ENCODE results near the gene INF2.
"Not testable (repeated sequence)": the region's sequence is repeated elsewhere in the genome, so short reads cannot be mapped to it uniquely, and the experiment has no call there.

Gene INF2

DNA sequence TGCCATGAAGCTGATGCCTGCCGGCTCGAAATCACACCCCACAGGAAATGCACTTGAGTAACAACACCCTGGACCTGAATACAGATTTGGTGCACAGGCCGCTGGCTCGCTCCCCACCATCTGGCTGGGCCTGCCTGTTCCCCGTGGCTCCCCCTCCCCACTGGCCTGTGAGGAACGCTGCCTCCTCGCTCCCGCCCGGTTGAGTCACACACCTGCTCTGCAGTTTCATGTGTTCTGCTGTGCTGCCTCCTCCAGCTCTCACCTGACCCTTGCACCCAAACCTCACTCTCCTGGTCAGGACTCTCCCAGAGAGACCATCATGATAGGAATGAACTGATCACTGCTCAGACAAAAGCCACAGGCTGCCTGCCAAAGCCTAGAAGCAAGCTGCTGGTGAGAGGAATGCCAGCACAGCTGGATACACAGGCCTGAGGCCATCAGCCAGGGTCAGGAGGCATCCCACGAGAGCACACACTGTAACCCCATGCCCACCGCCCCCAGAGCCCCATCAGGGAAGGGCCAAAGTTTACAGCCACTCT, 59.8 kb downstream of the INF2 start:
- H3K9ac ChIP-seq (ENCODE audit: low read length), result no peak overlapping the region
- no peak overlapping the region for H2AFZ ChIP-seq (ENCODE audit: insufficient read depth, low read length, poor library complexity)
- no CpG with 5 or more reads among the region's 11 CpGs for WGBS (ENCODE audit: extremely low coverage, insufficient coverage, insufficient read length)
- H4K91ac ChIP-seq (ENCODE audit: low read depth, low read length), result no peak overlapping the region
- peak; percentile 49 to 62 for DNase-seq
- no peak overlapping the region for H3K27ac ChIP-seq (ENCODE audit: low read depth, low read length)
- no peak overlapping the region for H2AK5ac ChIP-seq (ENCODE audit: low read length)
- H4K12ac ChIP-seq (ENCODE audit: low read depth, low read length), result no peak overlapping the region
- peaks cover 16 to 22% of the 10 kb centered on the region in 2 experiments for H3K4me1 ChIP-seq (ENCODE audit: control insufficient read depth in 1 of 2, insufficient read depth in 2 of 2, low read length in 2 of 2)
- peak overlapping the region; percentile 40 for H3K4me3 ChIP-seq (ENCODE audit: low read depth, low read length)
- H2BK5ac ChIP-seq (ENCODE audit: low read depth, low read length, poor library complexity), result no peak overlapping the region
- no peaks in the 10 kb centered on the region for H3K27me3 ChIP-seq (ENCODE audit: insufficient read depth, low read length)
- no peak overlapping the region for H3K14ac ChIP-seq (ENCODE audit: low read length)
- H3K23ac ChIP-seq (ENCODE audit: low read length), result no peak overlapping the region
- H3K9me3 ChIP-seq (ENCODE audit: insufficient read depth, low read depth, low read length), result peaks cover 19% of the 10 kb centered on the region
- H2BK12ac ChIP-seq (ENCODE audit: low read length), result no peak overlapping the region
- H3K79me2 ChIP-seq (ENCODE audit: control insufficient read depth, insufficient read depth, low read length, poor library complexity), result peaks cover 11% of the 10 kb centered on the region
- no peak overlapping the region for H2BK120ac ChIP-seq (ENCODE audit: insufficient read depth, low read length, poor library complexity)
- H3K4me2 ChIP-seq (ENCODE audit: low read length), result no peak overlapping the region
- H3K4ac ChIP-seq (ENCODE audit: low read depth, low read length), result no peak overlapping the region
- H3K79me1 ChIP-seq (ENCODE audit: low read length), result peaks cover 8% of the 10 kb centered on the region
- H3K18ac ChIP-seq (ENCODE audit: low read length), result no peak overlapping the region
- H3K36me3 ChIP-seq (ENCODE audit: control insufficient read depth in 1 of 2, insufficient read depth in 2 of 2, low read length in 2 of 2), result no peaks in the 10 kb centered on the region
- H4K8ac ChIP-seq (ENCODE audit: low read depth, low read length), result no peak overlapping the region

DNA sequence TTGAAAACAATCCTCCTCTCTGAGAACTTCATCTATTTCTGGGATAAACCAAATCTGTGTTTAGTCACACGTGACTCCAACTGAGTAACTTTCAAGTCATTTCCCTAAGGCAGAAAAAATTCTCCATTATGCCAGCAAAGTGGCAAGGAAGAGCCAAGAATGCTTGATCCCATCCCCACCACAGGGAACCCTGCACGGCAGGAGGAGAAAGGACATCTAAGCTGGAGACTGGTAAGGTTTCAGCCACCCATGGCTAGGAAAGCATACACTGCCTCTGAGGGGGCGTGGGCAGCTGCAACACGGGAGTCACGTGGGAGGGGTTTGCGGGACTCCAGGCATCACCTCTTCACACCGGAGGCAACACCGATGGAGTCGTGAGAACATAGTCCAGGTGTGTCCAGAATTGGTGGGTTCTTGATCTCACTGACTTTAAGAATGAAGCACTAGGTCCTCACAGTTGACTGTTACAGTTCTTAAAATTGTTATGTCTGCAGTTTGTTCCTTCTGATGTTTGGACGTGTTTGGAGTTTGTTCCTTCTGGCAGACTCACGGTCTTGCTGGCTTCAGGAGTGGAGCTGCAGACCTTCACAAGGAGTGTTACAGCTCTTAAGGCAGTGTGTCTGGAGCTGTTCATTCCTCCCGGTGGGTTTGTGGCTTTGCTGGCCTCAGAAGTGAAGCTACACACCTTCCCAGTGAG, 60.8 kb downstream of the INF2 start:
- H2AFZ ChIP-seq (ENCODE audit: insufficient read depth, low read length, poor library complexity), result no peak overlapping the region
- no peak overlapping the region for H2BK12ac ChIP-seq (ENCODE audit: low read length)
- DNase-seq, result no peak
- no peak overlapping the region for H3K27ac ChIP-seq (ENCODE audit: low read depth, low read length)
- no peak overlapping the region for H3K18ac ChIP-seq (ENCODE audit: low read length)
- no peak overlapping the region for H4K8ac ChIP-seq (ENCODE audit: low read depth, low read length)
- H2BK5ac ChIP-seq (ENCODE audit: low read depth, low read length, poor library complexity), result no peak overlapping the region
- H3K4me3 ChIP-seq (ENCODE audit: low read depth, low read length), result no peak overlapping the region
- H3K79me1 ChIP-seq (ENCODE audit: low read length), result peaks cover 8% of the 10 kb centered on the region
- no peak overlapping the region for H3K23ac ChIP-seq (ENCODE audit: low read length)
- H3K27me3 ChIP-seq (ENCODE audit: insufficient read depth, low read length), result no peaks in the 10 kb centered on the region
- no CpG with 5 or more reads among the region's 12 CpGs for WGBS (ENCODE audit: extremely low coverage, insufficient coverage, insufficient read length)
- no peak overlapping the region for H3K14ac ChIP-seq (ENCODE audit: low read length)
- no peak overlapping the region for H2BK120ac ChIP-seq (ENCODE audit: insufficient read depth, low read length, poor library complexity)
- H3K9me3 ChIP-seq (ENCODE audit: insufficient read depth, low read depth, low read length), result peaks cover 19% of the 10 kb centered on the region
- peaks cover 13% of the 10 kb centered on the region for H3K79me2 ChIP-seq (ENCODE audit: control insufficient read depth, insufficient read depth, low read length, poor library complexity)
- H4K91ac ChIP-seq (ENCODE audit: low read depth, low read length), result no peak overlapping the region
- H2AK5ac ChIP-seq (ENCODE audit: low read length), result no peak overlapping the region
- H3K36me3 ChIP-seq (ENCODE audit: control insufficient read depth in 1 of 2, insufficient read depth in 2 of 2, low read length in 2 of 2), result peaks cover 3 to 4% of the 10 kb centered on the region in 2 experiments
- H3K9ac ChIP-seq (ENCODE audit: low read length), result no peak overlapping the region
- H3K4ac ChIP-seq (ENCODE audit: low read depth, low read length), result no peak overlapping the region
- no peak overlapping the region for H4K12ac ChIP-seq (ENCODE audit: low read depth, low read length)
- H3K4me2 ChIP-seq (ENCODE audit: low read length), result no peak overlapping the region
- H3K4me1 ChIP-seq (ENCODE audit: control insufficient read depth in 1 of 2, insufficient read depth in 2 of 2, low read length in 2 of 2), result peaks cover 18 to 25% of the 10 kb centered on the region in 2 experiments

DNA sequence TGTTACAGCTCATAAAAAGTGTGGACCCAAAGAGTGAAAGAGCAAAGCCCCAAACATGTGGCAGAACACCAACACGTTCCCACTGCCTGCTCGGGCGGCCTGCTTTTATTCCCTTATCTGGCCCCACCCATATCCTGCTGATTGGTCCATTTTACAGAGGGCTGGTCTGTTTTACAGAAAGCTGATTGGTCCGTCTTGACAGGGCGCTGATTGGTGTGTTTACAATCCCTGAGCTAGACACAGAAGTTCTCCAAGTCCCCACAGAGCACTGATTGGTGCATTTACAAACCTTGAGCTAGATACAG, 61.3 kb downstream of the INF2 start:
- peaks cover 13% of the 10 kb centered on the region for H3K79me2 ChIP-seq (ENCODE audit: control insufficient read depth, insufficient read depth, low read length, poor library complexity)
- H2BK120ac ChIP-seq (ENCODE audit: insufficient read depth, low read length, poor library complexity); H3K27me3 ChIP-seq (ENCODE audit: insufficient read depth, low read length); H3K18ac ChIP-seq (ENCODE audit: low read length); H3K27ac ChIP-seq (ENCODE audit: low read depth, low read length); H3K23ac ChIP-seq (ENCODE audit: low read length); H3K4me2 ChIP-seq (ENCODE audit: low read length); H3K14ac ChIP-seq (ENCODE audit: low read length); H4K91ac ChIP-seq (ENCODE audit: low read depth, low read length); H2AFZ ChIP-seq (ENCODE audit: insufficient read depth, low read length, poor library complexity); H4K12ac ChIP-seq (ENCODE audit: low read depth, low read length); H4K8ac ChIP-seq (ENCODE audit: low read depth, low read length); H3K79me1 ChIP-seq (ENCODE audit: low read length); H3K9ac ChIP-seq (ENCODE audit: low read length); H3K4ac ChIP-seq (ENCODE audit: low read depth, low read length); H2AK5ac ChIP-seq (ENCODE audit: low read length); H2BK5ac ChIP-seq (ENCODE audit: low read depth, low read length, poor library complexity); H3K36me3 ChIP-seq (ENCODE audit: control insufficient read depth in 1 of 2, insufficient read depth in 2 of 2, low read length in 2 of 2); H2BK12ac ChIP-seq (ENCODE audit: low read length); H3K4me3 ChIP-seq (ENCODE audit: low read depth, low read length): not testable (repeated sequence)
- WGBS (ENCODE audit: extremely low coverage, insufficient coverage, insufficient read length), result no CpG with 5 or more reads among the region's 5 CpGs
- H3K4me1 ChIP-seq (ENCODE audit: control insufficient read depth in 1 of 2, insufficient read depth in 2 of 2, low read length in 2 of 2), result peaks cover 18 to 25% of the 10 kb centered on the region in 2 experiments
- DNase-seq, result peak in 1 of 2 donors; percentile 31
- H3K9me3 ChIP-seq (ENCODE audit: insufficient read depth, low read depth, low read length), result peaks cover 16% of the 10 kb centered on the region

DNA sequence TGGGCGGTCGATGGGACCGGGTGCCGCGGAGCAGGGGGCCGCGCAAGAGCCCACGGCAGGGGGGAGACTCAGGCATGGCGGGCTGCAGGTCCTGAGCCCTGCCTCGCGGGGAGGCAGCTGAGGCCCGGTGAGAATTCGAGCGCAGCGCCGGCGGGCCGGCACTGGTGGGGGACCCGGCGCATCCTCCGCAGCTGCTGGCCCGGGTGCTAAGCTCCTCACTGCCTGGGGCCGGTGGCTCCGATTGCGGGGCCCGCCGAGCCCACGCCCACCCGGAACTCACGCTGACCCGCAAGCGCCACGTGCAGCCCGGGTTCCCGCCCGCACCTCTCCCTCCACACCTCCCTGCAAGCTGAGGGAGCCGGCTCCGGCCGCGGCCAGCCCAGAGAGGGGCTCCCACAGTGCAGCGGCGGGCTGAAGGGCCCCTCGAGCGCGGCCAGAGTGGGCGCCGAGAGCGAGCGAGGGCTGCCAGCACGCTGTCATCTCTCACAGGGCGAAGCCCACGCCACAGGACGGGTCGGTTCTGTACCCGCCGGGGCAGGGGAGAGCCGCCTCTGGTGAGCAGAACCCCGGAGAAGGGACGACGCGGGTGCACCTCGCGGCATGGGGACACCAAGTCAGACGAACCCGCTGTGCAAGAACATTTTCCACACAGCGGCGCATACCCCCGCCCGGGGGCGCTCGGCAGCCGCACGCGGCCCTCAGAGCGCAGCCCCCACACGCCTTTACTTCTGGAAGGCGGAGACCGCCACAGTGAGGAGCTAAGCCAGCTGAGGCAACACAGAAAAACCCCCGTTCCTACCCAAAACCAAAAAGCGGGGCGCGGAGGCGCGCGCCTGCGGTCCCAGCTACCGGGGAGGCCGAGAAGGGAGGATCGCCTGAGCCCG, 62.4 kb downstream of the INF2 start:
- peak overlapping the region; percentile 37 for H2BK5ac ChIP-seq (ENCODE audit: low read depth, low read length, poor library complexity)
- H3K18ac ChIP-seq (ENCODE audit: low read length), result no peak overlapping the region
- H2AFZ ChIP-seq (ENCODE audit: insufficient read depth, low read length, poor library complexity), result peak overlapping the region; percentile 15
- WGBS (ENCODE audit: extremely low coverage, insufficient coverage, insufficient read length), result no CpG with 5 or more reads among the region's 90 CpGs
- H3K14ac ChIP-seq (ENCODE audit: low read length), result peak overlapping the region; percentile 71
- H4K12ac ChIP-seq (ENCODE audit: low read depth, low read length), result peak overlapping the region; percentile 37
- peaks cover 8% of the 10 kb centered on the region for H3K79me1 ChIP-seq (ENCODE audit: low read length)
- H3K9ac ChIP-seq (ENCODE audit: low read length), result peak overlapping the region; percentile 75
- H4K8ac ChIP-seq (ENCODE audit: low read depth, low read length), result peak overlapping the region; percentile 87
- H3K4me3 ChIP-seq (ENCODE audit: low read depth, low read length), result peak overlapping the region; percentile 50
- H3K9me3 ChIP-seq (ENCODE audit: insufficient read depth, low read depth, low read length), result peaks cover 16% of the 10 kb centered on the region
- H3K4me1 ChIP-seq (ENCODE audit: control insufficient read depth in 1 of 2, insufficient read depth in 2 of 2, low read length in 2 of 2), result peaks cover 18 to 25% of the 10 kb centered on the region in 2 experiments
- H3K4me2 ChIP-seq (ENCODE audit: low read length), result peak overlapping the region; percentile 69
- no peak overlapping the region for H2BK12ac ChIP-seq (ENCODE audit: low read length)
- H3K36me3 ChIP-seq (ENCODE audit: control insufficient read depth in 1 of 2, insufficient read depth in 2 of 2, low read length in 2 of 2), result peaks cover 18 to 19% of the 10 kb centered on the region in 2 experiments
- no peak overlapping the region for H3K23ac ChIP-seq (ENCODE audit: low read length)
- H3K79me2 ChIP-seq (ENCODE audit: control insufficient read depth, insufficient read depth, low read length, poor library complexity), result peaks cover 13% of the 10 kb centered on the region
- no peak overlapping the region for H2AK5ac ChIP-seq (ENCODE audit: low read length)
- H3K27me3 ChIP-seq (ENCODE audit: insufficient read depth, low read length), result no peaks in the 10 kb centered on the region
- peak overlapping the region; percentile 78 for H4K91ac ChIP-seq (ENCODE audit: low read depth, low read length)
- no peak overlapping the region for H3K4ac ChIP-seq (ENCODE audit: low read depth, low read length)
- DNase-seq, result no peak
- peak overlapping the region; percentile 23 for H2BK120ac ChIP-seq (ENCODE audit: insufficient read depth, low read length, poor library complexity)
- peak overlapping the region; percentile 77 for H3K27ac ChIP-seq (ENCODE audit: low read depth, low read length)
